Body of pancreas (tissue), 4 donors: ENCODE data around the gene PHKB.

Experiments
- POLR2A ChIP-seq, 3 donors: fragments of 450-650 bp; IDR thresholded peaks; one replicate each; pipeline ENCODE4 v1.6.1; 2016; ENCODE audit warnings: antibody characterized with exemption in 3 of 3, mild to moderate bottlenecking in 2 of 3
- TF ChIP-seq, protein P1 (sequence below), 7 experiments: fragments of 450-650 bp in 4 of 7; fragments of 200-600 bp in 3 of 7; sonication (generic) in 3 of 7; IDR thresholded peaks; one replicate each; pipeline ENCODE4 v1.5.1; 2016 to 2019; ENCODE audit warnings: antibody characterized with exemption in 7 of 7

GRCh38 chr16:47460359-47460710 is 796 bp upstream of the PHKB start:
- TF ChIP-seq, protein P1, sequence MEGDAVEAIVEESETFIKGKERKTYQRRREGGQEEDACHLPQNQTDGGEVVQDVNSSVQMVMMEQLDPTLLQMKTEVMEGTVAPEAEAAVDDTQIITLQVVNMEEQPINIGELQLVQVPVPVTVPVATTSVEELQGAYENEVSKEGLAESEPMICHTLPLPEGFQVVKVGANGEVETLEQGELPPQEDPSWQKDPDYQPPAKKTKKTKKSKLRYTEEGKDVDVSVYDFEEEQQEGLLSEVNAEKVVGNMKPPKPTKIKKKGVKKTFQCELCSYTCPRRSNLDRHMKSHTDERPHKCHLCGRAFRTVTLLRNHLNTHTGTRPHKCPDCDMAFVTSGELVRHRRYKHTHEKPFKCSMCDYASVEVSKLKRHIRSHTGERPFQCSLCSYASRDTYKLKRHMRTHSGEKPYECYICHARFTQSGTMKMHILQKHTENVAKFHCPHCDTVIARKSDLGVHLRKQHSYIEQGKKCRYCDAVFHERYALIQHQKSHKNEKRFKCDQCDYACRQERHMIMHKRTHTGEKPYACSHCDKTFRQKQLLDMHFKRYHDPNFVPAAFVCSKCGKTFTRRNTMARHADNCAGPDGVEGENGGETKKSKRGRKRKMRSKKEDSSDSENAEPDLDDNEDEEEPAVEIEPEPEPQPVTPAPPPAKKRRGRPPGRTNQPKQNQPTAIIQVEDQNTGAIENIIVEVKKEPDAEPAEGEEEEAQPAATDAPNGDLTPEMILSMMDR (IDR thresholded peaks at IDR 0.05), result no peak
- no peak for TF ChIP-seq POLR2A (IDR thresholded peaks at IDR 0.05)
